HG02759 (cell line): ENCODE data around the gene C1QTNF1.

Source experiments
- ATAC-seq: cut with Tn5 transposase; IDR thresholded peaks from one replicate; pipeline ENCODE4 v1.9.1; 2021; ENCODE audit warnings: mild to moderate bottlenecking, moderate library complexity; ENCODE audit not compliant: unreplicated experiment

Gene C1QTNF1

DNA sequence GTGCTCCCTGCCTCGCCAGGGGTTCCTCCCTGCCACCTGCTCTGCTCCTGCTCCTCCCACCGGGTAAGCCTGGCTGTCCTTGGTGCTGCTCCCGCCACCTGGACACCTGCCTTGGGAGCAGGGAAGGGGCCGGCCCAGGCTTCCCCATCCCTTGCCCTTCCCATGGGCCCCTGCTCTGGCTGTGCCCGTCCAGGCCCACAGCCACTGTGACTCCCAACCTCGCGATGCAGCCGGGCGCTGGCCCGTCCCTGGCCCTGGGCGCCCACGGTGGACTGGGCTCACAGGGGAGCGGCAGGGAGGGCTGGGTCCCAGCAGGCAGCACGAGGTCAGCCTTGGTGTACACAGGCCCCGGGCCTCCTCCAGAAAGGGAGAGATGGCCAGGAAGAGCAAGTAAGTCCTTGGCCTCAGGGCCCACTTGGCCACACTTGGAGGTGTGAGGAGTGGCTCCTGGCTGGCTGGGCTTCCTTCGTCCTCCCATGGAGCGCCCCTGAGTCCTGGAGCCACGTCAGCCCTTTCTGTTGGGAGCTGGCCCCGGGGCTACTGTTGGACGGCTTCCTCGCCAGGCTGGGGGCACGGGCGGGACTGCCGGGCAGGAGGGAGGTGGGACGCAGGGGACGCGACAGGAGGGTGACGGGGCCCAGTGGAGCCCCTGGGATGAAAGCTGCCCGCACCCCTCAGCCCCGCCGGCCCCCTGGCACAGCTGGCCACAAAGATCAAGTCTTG, 65.9 kb downstream of the C1QTNF1 start:
- no peak for ATAC-seq

DNA sequence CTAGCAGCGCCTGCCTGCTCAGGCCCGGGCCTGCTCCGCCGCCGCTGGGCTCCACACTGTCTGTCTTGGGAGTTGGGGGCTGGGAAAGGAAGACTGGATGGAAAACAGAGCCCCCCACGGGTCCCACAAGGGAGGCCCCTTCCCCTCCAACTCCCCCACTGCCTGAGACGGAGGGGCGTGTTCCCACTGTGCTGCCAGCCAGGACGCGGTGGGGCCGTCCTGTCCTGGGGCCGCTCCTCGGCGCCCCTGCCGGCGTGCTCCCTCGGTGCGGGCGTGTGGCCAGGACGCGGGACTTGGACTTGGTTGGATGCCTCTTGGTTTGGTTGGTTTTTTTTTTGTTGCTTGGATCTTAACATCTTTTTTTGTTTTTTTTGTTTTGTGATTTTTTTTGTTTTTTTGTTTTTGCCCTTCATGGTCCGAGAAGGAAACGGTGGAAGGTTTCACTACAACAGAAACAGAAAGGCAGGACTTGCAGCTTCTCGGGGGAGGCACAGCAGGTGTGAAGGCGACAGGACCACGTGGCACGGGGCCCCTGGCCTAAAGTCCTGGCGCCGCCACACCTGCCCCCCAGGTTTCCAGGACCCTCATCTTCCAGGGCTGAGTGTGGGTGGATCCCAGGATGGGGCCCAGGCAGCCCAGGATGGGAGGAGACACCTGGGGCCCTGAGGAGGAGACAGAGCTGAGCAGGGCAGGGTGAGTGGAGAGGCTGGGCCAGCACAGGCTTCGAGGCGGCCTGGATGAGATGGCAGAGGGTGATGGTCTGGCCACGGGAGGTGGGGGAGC, 66.7 kb downstream of the C1QTNF1 start:
- ATAC-seq, result no peak

DNA sequence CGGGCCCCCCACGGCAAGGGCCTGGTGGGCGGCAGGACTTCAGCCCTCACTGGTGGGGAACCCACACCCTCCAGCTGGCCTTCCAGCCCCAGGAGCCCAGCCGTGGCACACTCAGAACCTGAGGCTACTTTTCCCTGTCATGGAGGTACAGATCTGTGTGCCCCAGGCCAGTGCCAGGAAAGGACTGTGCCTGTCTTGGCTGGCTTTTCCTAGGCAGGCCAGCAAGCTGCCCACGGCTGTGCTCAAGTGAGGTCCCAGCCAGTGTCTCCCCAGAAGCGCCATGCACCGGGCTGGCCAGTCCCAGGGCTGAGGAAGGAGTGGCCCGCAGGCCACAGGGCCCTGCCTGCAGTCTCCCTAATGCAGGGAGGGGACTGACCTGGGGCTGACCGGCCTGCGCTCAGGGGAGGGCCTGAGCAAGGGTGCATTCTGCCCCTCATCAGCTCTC, 67.3 kb downstream of the C1QTNF1 start:
- ATAC-seq, result no peak

DNA sequence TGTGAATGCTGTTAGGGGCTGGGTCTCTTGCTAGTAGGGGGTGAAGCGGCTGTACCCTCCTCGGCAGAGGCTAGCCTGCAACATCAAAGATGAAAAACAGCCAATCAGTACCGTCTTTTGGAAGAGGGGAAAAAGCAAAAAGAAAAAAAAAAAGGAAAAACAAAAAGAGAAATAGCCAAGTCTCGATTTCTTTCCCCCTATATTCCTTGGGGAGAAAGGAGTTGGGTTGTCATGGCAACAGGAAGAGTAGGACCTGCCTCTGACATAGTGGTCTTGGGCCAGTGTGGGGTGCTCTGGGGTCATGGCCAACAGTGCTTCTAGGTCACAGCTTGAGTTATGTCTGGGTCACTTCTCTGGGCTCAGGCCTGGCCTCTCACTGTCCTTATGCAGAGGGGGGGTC, 68.6 kb downstream of the C1QTNF1 start:
- no peak for ATAC-seq

DNA sequence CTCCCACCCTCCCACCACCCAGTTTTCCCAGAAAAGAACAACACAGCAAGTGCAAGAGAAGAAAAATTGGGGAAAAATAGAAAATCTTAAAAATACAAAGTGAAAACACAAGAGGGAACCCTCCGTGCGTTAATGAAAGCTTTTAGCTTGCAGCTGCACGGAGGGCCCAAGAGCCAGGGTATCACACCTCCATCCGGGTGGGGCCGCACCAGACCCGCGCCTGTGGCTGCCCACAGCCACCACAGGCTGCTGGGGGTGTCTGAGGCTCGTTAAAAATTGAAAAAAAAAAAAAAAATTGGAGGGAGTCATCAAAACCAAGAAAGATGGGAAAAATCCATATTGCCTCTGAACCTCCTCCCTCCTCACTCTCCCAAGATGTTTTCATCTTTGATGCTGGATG, 69.3 kb downstream of the C1QTNF1 start:
- no peak for ATAC-seq

DNA sequence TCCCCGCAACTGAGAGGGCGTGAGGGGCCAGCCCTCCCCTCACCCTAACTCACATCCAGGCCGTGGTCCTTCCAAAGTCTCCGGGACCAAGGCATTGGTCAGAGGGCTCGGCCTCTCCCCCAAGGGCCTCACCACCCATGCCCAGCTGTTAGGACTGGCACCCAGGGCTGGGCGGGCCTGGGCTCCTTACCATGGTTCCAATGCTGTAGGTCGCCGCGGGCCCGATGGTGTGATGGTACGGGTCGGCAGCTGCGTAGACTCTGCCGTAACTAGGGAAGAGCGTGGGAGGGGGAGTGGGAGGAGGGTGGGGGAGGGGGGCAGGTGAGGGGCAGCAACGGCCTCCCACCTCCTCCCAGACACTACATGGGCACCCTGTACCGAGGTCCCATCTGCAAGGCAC, 70.3 kb downstream of the C1QTNF1 start:
- no peak for ATAC-seq

DNA sequence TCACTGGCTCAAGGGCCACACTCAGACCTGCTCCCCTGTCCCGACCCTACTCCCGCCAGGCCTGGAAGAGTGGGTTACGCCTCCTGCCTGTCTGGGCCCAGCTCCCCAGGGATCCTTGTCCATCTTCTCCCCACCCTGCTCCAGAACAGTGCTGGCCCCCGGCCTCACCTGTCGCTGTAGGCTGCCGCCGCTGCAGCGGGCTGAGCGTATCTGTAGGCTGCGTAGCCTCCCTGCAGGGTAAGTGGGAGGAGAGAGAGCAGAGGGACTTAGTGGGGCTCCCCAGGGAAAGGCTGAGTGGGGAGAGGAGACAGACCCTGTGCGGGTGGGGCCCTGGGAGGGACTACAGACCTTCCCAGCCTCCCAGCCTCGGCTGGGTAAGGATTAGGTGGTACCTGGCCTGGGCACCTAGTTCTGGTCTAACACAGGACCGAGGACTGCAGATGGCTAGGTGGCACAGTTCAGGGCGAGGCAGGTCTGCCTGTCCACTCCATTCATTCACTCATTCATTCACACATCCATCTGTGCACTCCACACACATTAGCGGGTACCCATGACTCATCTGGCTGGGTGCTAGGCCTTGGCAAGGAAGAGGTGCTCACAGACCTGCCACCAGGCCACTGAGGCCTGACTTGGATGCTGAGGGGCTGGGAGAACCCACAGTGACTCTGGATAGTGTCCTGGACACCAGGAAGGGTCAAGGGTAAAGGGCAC, 71.5 kb downstream of the C1QTNF1 start:
- no peak for ATAC-seq

DNA sequence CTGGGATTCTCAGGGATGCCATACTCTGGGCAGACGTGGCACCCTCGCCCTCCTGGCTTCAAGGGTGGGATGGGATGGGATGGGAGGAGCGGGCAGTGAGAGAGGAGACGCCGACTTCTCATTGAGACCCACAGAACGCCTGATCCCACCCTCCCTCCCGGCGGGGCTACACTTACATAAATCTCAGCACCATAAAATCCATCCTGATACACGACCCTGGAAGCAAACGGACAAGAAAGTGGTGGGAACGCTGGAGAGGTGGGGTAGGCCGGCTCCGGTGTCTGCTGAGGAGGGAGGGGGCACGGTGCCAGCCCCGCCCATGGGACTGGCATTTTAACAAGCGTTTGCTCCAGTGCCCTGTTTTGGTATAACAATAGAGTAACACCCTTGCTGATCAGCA, 72.5 kb downstream of the C1QTNF1 start:
- ATAC-seq, result no peak

DNA sequence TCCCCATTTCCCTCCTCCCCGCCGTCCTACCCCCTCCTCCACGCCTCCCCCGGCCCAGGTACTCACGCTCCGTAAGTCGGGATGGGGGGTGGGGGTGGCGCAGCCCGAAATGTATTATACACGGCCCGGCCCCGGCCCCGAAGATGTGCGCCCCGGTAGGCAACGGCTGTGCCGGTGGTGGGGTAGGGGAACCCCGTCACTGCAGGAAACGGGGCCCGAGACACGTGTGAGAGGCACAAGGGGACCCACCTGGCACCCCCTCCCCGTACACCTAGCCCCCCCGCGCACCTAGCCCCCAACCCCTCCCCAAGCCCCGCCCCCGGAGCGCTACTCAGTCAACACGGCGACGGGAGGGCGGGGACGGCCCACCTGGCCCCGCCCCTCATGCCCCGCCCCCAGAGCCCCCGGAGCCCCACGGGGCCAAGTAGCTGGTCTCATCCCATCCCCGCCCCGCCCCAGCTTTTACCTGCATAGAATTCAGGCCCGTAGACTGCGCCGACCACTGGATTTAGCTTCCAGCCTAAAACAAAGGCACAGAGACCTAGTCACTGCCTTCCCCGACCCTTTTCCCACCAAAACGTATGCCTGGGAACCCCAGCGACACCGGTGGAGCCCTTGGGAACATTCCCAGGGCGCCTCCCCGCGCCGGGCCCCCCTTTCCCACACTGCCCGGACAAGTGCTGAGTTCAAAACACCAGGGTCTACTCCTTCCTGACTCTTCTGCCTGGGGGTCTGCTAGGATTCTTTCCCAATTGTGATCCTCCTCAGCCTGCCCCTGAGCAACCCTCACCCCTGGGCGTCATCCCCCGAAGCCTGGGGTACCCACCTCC, 73.5 kb downstream of the C1QTNF1 start:
- ATAC-seq, result no peak

DNA sequence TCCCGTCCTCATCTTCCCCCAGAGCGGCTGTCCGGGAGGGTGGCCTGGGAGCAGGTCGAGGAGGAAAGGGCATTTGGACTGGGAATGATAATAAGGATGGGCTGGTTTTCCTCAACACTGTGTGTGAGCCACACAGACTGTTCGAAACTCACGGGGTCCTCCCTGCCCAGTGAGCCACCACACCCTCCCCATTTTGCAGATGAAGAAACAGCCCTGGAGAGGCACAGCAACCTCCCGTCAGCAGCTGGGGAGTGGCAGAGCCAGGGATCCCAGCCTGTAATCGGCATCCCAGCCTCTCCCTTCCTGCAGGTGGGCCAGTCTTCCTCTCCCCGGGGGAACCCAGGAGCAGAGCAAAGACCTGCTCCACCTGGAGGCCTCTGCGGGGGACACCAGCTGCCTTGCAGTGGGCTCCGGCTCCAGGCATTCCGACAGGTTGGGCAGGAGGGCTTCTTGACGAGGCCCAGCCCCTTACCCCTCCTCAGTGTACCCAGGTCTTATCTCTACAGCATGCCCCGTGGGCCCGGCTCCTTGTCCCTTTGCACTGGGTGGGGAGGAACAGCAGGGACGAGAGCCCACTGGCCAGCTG, 74.4 kb downstream of the C1QTNF1 start:
- no peak for ATAC-seq
